GM18870 (cell line): Measurements from ENCODE around the gene AQP12B.
"Not testable (repeated sequence)": the region's sequence is repeated elsewhere in the genome, so short reads cannot be mapped to it uniquely, and the experiment has no call there.

Experiments used
- ATAC-seq: cut with Tn5 transposase; IDR thresholded peaks from one replicate; pipeline ENCODE4 v1.9.1; 2021; ENCODE audit warnings: moderate library complexity; ENCODE audit not compliant: unreplicated experiment

The AQP12B gene

GRCh38 chr2:240682431-240683224 is at the start of gene AQP12B:
Gene AQP12B (minus strand): TSS chr2:240682885. CDS start chr2:240682837, 48 bp downstream.
- not testable (repeated sequence) for ATAC-seq

GRCh38 chr2:240732184-240732583 is 49.5 kb upstream of the AQP12B start:
- no peak for ATAC-seq

- no peak for ATAC-seq
Measured at GRCh38 chr2:240731178-240731545, 48.5 kb upstream of the AQP12B start.

DNA sequence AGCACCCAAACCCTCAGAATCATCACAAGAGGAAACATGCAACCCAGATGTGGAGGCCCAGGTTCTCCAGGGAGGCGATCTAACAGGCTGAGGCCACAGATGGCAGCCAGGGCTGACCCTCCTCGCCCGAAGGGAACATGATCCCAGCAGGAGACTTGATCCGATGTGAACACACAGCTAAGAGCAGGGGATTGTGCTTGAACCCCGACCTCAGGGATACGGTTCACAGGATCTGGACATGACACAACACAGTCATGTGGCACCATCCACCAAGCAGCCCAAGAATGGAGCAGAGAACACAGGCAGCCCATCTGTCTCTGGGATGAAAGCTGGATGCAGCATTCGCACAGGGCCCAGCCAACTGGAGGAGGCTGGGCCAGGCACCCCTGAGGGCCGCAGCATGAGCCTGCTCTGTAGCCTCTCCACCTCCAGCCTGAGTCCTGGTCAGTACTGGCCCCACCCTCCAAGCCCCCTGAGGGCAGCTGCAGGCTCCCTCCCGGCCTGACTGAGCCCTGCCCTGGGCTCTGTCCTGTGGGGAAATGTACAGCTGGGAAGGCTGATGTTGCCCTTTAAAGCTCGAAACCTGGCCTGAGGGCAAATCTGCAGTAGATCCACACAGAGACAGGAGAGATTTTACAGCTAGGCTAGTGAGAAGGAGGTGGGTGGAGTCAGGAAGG is 48.0 kb upstream of the AQP12B start:
- no peak for ATAC-seq

DNA sequence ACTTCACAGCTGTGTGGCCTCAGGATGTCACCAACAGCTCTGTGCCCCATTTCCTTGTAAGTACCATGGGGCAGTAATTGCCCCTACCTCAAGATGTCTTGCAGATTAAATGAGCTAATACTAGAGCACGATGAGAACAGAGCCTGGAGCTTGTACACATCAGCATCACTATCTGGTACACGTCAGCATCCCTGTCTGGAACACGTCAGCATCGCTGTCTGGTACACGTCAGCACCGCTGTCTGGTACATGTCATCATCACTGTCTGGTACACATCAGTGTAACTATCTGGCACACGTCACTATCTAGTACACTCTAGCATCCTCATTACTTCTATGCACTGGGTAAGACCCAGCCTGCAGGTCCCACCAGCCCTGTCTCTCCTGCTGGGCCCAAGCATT is 46.1 kb upstream of the AQP12B start:
- ATAC-seq: no peak

DNA sequence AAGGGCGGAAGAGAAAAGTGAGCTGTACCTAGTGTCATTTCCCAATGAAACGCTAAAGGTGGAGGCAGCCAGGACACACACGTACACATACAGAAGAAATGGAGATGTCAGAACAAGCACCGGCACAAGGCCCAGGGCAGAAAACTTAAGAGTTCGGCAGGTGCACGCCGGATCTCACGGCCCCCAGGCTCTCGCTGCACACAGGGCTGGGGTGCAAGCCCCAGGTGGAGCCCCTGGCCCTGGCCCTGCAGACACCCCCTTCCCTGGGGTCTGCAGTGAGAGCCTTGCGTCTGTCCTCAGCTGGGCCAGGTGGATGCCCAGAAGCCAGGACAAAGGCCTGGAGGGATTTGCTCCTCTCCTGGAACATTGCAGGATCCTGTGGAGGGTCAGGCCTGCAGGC is 45.7 kb upstream of the AQP12B start:
- ATAC-seq: no peak

DNA sequence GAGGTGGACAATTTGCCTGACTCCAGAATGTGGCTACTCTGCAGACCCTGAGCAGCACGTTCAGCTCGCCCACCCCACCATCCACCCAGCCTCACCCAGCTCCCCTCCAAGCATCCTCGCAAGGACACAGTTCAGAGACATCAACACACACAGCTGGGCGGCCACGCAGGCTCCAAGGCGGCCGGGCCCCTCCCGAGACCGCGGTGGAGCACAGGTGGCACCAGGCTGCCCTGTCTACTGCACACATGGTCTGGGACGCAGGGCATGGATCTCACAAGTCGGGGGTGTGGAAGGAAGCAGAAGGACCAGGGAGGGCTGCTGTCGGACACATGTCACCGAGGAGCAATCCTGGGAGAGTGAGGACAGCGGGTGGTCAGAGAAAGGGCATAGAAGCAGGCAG is 45.2 kb upstream of the AQP12B start:
- no peak for ATAC-seq

DNA sequence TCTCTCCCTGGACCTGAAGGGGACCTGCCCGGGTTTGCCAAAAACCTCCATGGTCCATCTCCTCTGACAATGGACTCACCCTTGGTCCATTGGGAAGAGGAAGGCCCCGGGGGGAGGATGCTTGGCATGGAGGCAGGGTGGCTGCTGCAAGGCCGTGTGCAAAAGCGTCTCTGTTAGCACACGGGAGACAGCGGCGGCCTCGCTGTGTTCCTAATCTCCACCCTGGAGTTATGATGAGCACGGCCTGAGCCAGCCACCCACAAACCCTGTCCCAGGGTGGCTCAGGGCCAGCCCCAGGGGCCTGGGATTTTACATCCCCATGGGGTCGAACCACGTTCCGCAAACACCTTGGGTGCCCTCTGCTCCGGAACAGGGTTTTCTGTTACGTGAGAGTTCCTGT is 44.8 kb upstream of the AQP12B start:
- ATAC-seq: no peak

- ATAC-seq: no peak
Measured at GRCh38 chr2:240726876-240727275, 44.2 kb upstream of the AQP12B start.

DNA sequence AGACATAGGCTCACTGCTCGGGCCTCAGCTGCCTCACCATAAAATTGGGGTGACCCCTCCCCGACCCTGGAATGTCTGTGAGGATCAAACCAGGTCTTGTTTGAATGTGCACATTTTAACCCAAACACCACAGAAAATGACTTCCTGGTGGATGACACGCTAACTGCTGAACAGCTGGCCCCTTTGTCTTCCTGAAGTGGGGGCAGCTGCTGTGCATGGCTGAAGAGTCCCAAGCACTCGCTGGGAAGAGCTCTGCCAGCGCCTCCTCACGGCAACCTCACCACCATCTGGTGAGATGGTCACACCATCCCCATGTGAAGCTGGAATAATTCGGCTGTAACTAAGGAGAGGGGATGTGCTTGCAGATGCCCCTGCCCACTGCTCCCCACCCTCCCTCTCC is 43.0 kb upstream of the AQP12B start:
- ATAC-seq: no peak

- no peak for ATAC-seq
Measured at GRCh38 chr2:240725266-240725665, 42.6 kb upstream of the AQP12B start.

DNA sequence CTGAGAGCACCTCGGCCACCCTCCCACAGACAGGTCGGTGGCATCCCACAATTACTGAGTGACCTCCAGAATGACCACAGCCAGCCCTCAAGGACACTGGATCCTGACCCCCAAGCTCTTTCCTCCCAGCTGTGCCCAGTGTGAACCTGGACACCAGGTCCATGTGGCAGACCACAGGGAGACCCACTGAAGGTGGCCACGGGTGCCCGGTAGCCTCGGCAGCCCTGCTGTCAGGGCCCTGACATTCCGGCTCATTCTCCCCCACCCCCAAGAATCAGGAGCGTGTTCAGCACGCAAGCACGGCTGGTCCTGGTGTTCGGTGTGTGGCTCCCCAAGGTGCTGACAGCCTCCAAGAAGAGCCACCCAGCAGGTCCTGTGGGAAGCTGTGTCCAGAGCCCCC is 41.7 kb upstream of the AQP12B start:
- ATAC-seq: no peak

DNA sequence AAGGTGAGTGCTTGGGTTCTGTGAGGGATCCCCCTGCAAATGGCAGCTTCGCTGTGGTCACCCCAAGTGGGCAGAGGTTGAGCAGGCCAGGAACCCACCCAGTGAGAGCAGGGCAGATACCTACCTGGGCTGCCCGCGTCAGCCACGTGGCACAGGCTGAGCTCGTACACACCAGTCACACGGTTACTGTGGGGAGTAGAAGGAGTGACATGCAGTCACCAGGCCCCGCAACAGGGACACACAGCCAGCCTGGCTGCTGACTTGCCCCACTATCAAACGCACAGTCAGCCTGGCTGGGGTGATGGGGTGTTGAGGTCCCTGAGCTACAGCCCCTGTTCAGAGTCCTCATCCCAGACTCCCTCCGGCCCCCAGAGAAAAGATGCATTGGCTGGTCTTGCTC is 41.2 kb upstream of the AQP12B start:
- ATAC-seq: no peak

DNA sequence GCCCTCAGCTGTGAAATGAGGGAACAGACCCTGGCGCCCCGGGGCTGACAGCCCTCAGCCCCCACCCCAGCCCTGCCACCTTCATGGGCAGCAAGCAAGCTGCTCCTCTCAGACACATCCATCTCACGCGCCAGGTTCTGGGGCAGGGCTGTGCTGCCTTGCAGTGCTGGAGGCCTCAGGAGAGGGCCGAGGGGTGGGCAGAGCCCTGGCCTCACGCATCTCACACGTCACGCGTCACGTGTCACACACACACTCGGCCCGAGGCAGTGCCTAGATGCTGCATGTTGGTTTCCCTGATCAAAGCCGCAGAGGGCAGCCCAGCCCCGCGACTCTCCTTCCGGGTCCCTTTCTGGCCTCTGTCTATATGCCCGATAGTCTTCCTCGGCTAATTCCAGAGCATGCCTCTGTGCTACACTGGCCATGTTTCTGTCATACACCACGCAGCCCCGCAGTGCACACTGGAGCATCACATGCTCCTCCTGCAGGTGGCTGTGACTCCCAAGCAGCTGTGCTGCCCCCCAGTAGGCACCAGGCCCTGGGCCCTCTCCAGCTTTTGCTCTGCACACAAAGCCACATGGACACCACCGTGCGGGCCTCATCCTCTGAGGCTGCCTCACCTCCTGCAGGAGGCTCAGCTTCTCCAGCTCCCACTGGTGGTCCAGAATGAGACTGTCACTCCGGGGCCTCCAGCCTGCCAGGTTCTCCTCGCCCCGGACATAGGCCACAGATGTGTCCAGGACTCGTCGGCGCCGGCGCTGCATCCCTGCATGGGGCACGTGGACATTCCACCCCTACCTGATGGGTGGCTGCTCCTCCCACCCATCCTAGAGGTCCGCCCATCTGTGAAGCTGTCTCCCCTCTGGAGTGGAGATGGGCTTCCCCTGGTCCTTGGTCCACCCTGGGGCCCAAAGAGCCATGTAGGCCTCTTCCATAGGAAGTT is 40.4 kb upstream of the AQP12B start:
- ATAC-seq: no peak

DNA sequence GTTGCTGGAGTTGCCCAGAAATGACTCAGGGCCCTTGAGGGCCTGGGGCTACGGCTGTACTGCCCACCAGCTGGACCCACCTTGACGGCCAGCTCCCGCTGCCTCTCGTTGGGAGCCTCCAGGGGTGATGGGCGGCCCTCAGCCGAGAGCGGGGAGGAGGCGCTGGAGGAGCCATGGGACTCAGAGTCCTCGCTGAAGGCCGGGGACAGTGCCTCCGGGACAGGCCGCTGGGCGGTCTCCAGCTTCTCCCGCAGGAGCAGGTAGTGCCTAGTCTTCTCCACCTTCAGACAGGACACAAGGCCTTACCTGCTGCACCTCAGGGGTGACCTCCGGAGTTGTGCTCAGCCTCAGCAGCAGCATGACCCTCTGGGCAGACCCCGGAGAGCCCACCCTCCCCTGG is 39.7 kb upstream of the AQP12B start:
- ATAC-seq: no peak

DNA sequence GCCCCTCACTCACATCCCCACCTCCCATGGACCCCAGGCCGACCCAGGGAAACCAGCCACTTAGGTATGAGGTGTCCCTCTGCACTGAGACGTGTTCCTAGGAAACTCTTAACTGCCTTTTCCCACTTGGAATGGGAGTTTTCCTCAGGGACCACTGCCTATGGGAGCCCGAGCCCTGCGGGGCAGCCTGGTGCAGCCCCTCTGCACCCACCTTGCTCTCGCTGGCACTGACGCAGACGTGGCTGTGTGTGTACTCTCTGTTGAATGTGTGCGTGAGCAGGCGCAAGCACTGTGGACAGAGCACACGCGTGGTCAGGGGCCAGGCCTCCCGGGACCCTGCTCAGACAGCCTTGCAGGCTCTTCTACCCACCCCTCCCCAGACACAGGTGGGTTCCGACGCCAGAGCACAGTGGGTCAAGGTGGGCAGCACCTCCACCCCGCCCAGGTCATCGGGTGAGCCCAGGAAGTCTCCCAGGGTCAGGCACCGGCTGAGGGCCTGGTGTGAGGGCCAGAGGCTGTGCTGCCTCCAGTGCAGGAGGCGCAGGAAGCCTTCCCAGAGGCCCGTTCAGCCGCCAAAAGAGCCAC is 39.0 kb upstream of the AQP12B start:
- no peak for ATAC-seq

DNA sequence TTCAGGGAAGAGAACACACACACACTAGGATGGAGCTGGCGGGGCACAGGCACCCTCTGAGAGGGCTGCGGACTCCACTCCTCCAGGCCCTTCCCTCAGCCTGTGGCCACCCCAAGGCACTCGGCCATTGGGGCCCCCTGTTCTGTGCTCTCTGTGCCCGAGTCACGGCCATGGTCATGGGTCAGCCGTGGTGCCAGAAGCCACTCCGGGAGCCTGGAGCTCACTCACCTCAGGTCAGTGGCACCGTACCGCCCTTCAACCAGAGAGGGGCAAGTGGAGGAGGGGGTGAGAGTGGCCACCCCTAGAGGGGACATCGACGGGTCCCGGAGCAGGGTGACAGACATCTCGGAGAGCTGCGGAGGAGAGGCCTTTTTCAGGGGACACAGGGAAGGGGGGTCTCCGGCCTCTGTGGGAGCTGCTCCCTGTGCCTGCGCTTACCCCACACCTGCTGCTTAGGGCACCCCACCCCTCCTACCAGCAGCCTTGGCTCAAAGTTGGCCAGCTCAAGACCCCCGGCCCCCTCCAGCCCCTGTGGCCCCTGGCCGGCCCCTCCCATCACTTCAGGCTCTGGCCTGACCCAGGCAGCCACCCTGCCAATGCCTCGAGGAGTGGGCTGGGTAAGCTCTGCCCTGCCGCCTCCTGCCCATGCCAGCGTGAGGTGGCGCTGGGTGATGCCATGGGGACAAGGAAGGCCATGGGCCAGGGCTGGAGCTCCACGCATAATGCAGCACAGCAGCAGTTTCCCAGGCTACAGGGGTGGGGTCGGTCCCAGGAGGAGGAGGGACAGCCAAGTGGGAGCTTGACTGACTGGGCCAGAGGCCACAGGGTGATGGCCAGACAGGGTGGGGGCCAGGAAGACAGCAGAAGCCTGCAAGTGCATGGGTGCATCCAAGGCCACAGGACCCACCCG is 38.3 kb upstream of the AQP12B start:
- ATAC-seq: no peak

DNA sequence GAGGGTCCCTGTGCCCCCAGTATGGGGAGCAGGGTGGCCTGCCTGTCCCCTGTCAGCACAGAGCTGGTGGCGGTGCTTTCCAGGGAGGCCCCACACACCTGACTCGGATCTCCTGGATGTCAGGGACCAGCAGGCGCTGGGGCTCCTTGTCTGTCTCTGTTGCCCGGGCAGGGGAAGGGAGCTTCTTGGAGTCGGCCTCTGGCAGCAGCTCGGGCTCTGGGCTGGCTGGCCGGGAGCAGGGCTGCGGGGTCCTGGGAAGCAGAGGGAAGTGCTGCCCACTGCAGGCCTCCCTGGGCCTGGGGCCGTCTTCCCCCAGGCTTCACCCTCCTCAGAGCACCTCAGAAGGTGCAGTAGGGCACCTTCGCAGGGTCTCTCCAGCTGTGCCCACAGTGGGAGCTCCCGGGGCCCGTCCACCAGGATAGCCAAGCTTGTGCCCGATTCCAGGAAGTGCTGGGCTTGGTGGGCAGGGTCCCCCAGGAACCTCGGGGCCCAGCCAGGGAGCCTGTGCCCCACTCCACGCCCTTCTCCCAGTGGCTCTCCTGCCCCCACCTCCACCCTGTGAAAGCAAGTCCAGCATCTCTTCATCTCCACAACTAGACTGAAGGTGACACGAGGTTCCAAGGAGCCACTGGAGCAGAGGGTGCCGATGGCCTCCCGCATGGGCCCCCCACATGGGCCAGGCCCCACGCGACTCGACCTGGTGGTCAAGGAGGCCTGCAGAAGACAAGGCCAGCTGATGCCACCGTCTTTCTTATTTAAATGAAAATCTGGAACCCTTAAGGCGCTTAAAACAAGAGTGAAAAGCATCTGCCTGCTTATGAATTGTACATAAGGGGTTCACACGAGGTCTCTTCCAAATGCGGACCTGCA is 37.2 kb upstream of the AQP12B start:
- ATAC-seq: no peak

DNA sequence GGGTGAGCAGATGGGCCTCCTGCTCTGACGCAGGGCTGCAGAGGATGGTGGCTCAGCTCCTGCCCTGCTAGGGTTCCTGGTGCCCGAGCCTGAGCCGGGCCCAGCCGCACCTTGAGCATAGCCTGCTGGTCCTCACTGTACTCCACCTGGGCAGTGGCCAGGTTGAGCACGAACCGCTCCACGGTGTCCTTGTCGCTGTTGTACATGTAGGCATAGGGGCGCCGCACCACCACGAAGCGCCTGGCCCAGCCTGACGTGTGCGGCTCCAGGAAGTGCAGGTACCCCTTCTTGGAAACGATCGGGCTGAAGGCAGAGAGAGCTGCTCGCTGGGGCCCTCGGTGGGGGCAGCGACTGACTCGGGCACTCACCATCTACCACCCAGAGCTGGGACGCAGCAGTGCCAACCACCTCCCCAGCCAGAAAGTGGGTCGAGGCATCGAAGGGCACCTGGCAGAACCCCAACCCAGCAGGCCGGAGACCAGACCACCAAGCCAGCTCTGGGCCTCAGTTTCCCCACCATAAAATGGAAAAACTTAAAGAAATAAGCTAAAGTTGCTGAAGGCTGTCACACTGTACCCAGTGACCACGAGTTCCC is 36.3 kb upstream of the AQP12B start:
- no peak for ATAC-seq
